ENCODE results near the gene LTB4R. TPM values are rescaled to one million over a fixed set of nuclear protein-coding genes. Genes with fewer than 3 reads are reported as not detected.
"Not testable (repeated sequence)": the region's sequence is repeated elsewhere in the genome, so short reads cannot be mapped to it uniquely, and the experiment has no call there.

LTB4R gene
- total RNA-seq, 2 donors from 2014 or later: 2.9 to 4.3 TPM

- ATAC-seq (no peak), DNase-seq (no peak)
- intact Hi-C loops (cut with DNase I, micrococcal nuclease): no loop called here
Observed at GRCh38 chr14:24314377-24315193, 3.3 kb downstream of the LTB4R start.

GRCh38 chr14:24315243-24315806 is 4.0 kb downstream of the LTB4R start:
- ATAC-seq (no peak), DNase-seq (no peak)
- intact Hi-C loops (cut with DNase I, micrococcal nuclease): no loop called here

GRCh38 chr14:24315807-24316596 is 4.7 kb downstream of the LTB4R start:
- DNase-seq (peak; percentile 68 to 78), ATAC-seq (peak; percentile 76)
- intact Hi-C loops (cut with DNase I, micrococcal nuclease): no loop called here

- intact Hi-C loops (cut with DNase I, micrococcal nuclease): no loop called here
- no peak for DNase-seq
- peak; percentile 13 for ATAC-seq
Observed at GRCh38 chr14:24316597-24316950, 5.3 kb downstream of the LTB4R start.

GRCh38 chr14:24317141-24317928 is 6.0 kb downstream of the LTB4R start:
- DNase-seq (no peak), ATAC-seq (no peak)
- intact Hi-C loops (cut with DNase I, micrococcal nuclease): no loop called here

- DNase-seq: peak in 1 of 2 donors; percentile 2
- no peak for ATAC-seq
- intact Hi-C loops (cut with DNase I, micrococcal nuclease): no loop called here
Observed at GRCh38 chr14:24321212-24321975, 10.1 kb downstream of the LTB4R start.

GRCh38 chr14:24322672-24323071 is 11.4 kb downstream of the LTB4R start:
- intact Hi-C loops (cut with DNase I, micrococcal nuclease): no loop called here
- DNase-seq (no peak), ATAC-seq (no peak)

- no peak for ATAC-seq
- intact Hi-C loops (cut with DNase I, micrococcal nuclease): no loop called here
- DNase-seq: no peak
Observed at GRCh38 chr14:24323341-24323740, 12.0 kb downstream of the LTB4R start.

- DNase-seq (no peak), ATAC-seq (no peak)
- intact Hi-C loops (cut with DNase I, micrococcal nuclease): no loop called here
Observed at GRCh38 chr14:24324024-24324423, 12.7 kb downstream of the LTB4R start.

GRCh38 chr14:24325041-24325530 is 13.8 kb downstream of the LTB4R start:
- intact Hi-C loops (cut with DNase I, micrococcal nuclease): no loop called here
- no peak for ATAC-seq

GRCh38 chr14:24325963-24326362 is 14.7 kb downstream of the LTB4R start:
- ATAC-seq (no peak), DNase-seq (no peak)
- intact Hi-C loops (cut with DNase I, micrococcal nuclease): no loop called here

More at GRCh38 chr14:24325041-24325530, 13.8 kb downstream of the LTB4R start:
- DNase-seq: no peak

GRCh38 chr14:24327303-24327702 is 16.0 kb downstream of the LTB4R start:
- intact Hi-C loops (cut with DNase I, micrococcal nuclease): no loop called here
- DNase-seq: no peak
- no peak for ATAC-seq

- intact Hi-C loops (cut with DNase I, micrococcal nuclease); ATAC-seq: not testable (repeated sequence)
- DNase-seq: peak in 1 of 2 donors; percentile 64
Observed at GRCh38 chr14:24327914-24328313, 16.6 kb downstream of the LTB4R start.

- DNase-seq (no peak), ATAC-seq (no peak)
- intact Hi-C loops (cut with DNase I, micrococcal nuclease): no loop called here
Observed at GRCh38 chr14:24329073-24329663, 17.9 kb downstream of the LTB4R start.

GRCh38 chr14:24329736-24330135 is 18.4 kb downstream of the LTB4R start:
- DNase-seq (peak; percentile 46 to 70), ATAC-seq (no peak)
- intact Hi-C loops (cut with DNase I, micrococcal nuclease): loop anchor here in 1 of 2 donors (10.0 kb wide), 1 partner anchor 105 kb away; no protein-coding TSS in a partner anchor

- DNase-seq (no peak), ATAC-seq (no peak)
- intact Hi-C loops (cut with DNase I, micrococcal nuclease): loop anchor here in 1 of 2 donors (10.0 kb wide), 1 partner anchor 104 kb away; no protein-coding TSS in a partner anchor
Observed at GRCh38 chr14:24330973-24331674, 19.8 kb downstream of the LTB4R start.

- DNase-seq (peak in 1 of 2 donors; percentile 25), ATAC-seq (peak; percentile 1)
- intact Hi-C loops (cut with DNase I, micrococcal nuclease): loop anchor here (2.0 to 10.0 kb wide), 2 partner anchors 99 to 103 kb away; no protein-coding TSS in a partner anchor
Observed at GRCh38 chr14:24331731-24332267, 20.5 kb downstream of the LTB4R start.
